ENCODE results near the gene CDKL1.

The CDKL1 gene

DNA sequence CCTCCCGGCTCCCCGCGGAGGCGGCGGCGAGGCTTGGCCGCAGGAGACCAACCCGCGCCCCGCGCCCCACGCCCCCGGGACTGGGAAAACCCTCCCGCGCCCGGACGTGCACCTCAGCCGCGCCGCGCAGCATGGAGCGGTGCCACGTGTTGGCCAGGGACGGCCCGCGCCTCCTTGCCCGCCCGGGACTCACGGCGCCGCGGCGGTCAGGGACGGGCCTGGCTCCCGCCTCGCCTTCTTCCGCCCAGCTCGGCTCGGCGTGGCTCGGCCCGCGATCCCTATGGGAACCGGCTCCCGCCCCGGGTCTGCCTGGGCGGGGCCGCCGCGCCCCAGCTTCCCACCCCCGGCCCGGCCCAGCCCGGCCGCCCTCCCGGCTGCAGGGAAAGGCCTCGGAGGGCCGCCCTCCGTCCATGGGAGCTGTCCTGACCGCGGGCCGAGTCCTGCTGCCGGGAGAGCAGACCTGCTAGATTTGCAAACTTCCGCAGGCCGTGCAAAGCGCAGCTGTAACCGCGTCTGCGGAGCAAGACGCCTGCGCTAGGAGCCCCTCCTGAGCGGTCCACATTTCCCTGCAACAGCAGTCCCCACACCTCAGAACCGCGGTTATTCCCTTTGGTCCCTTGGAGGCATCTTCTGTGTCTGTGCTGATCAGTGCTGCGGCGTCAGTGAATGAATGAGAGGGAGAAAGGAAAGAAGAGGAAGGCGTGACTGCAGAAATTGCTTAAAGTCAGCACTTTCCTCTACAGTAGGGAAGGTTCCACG lies at the start of gene CDKL1:
CDKL1 (minus strand) TSS at position 251 of the 759 bp plus-strand sequence. CDS start 1,013 bp downstream, outside the sequence.
- peak; percentile 85 for DNase-seq (ENCODE audit: low spot score)

DNA sequence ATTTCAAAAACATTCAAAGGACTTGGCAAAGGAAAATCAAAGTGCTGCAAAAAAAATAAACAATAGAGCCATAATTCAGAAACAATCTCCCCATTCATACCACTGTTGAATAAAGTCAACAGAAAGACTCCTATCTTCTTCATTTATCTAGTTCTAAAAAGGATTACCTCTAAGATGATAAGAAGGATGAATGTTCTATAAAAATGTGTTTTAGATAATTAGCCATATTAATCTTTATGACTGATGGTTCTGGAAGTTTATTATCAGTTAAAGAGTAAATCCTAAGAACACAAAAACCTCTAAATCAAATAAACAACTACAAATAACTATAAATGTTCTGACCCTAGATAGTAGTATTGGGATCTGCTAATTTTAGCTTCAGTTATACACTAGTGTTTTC lies 37.8 kb upstream of the CDKL1 start:
- DNase-seq (ENCODE audit: low spot score): no peak

DNA sequence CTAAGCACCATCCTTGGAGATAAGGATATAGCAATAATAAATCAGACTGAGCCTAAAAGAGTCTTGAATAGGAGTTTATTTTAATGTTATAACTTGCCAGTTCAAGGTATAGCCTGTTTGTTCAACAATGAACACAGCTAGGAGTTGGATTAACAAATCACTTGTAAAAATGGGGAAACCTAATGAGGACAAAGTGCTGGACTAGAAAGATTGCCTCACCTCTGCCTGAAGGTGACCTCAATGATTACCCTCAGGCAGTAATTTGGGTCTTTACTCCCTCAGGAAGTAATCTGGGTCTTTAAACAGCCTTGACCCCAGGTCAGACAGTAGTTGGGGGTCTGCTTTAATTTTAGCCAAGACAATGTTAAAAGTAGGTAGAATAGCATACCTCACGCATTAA lies 35.5 kb upstream of the CDKL1 start:
- no peak for DNase-seq (ENCODE audit: low spot score)

DNA sequence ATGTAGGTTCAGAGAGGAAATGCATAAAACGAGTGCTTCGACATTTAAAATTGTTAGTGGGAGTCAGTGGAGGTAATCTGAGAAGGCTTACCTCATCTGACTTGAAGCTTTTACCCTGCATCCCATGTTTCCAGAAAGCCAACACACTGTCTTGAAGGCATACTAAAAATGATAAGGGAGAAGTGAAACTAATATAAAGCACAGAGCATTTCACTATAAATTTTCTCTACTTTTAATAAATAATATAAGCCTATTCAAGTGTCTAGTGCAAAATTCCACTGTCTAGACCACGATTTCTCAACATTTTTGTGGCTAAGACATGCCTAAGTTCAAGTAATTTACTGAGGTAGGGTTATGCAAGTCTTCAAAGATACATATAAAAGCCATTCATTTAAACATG lies 29.1 kb upstream of the CDKL1 start:
- no peak for DNase-seq (ENCODE audit: low spot score)

DNA sequence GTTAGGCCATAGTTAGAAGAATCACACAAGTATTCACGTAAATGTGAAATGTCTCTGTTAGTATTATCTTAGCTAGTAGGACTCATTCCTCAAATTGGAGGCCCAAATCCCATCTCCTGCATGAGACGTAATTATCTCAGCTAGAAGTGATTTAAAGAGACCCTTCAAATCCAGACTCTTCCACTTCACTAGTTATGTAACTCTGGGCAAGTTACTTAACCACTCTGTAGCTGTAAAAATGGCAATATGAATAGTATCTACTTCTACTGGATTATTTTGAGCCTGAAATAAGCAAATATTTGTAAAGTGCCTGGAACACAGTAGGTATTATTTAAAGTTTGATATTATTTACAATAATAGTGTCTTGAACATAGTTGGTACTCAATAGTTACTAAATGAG lies 28.4 kb upstream of the CDKL1 start:
- DNase-seq (ENCODE audit: low spot score): no peak

DNA sequence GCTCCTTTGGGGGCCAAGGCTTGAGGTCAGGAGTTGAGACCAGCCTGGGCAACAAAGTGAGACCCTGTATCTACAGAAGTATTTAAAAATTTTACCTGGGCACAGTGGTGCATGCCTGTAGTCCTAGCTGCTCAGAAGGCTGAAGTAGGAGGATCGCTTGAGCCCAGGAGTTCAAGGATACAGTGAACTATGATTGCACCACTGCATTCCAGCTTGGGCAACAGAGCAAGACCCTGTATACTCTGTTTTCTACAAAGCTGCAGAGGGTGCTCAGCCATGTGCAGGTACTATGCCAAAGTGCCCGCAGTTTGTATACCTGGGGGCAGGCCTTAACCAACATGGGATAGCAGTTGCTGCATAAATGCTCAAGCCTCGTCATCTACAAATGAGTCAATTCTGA lies 26.8 kb upstream of the CDKL1 start:
- DNase-seq (ENCODE audit: low spot score): no peak

DNA sequence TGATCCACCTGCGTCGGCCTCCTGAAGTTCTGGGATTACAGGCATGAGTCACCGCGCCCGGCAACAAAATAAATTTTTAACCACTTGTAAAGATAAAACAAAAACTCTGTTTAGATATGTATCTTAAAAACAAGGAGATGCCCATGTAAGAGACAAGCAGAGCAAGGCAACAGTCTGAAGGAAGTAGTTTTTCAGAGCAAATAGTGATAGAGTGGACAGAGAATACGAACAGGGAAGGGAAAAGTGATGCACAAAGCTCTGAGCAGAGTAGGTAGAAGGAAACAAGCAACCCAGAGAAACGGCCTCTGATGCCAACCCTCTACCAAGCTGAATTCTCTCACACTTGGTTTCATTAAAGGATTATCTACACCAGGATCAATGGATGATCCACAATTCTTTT lies 24.8 kb upstream of the CDKL1 start:
- no peak for DNase-seq (ENCODE audit: low spot score)

DNA sequence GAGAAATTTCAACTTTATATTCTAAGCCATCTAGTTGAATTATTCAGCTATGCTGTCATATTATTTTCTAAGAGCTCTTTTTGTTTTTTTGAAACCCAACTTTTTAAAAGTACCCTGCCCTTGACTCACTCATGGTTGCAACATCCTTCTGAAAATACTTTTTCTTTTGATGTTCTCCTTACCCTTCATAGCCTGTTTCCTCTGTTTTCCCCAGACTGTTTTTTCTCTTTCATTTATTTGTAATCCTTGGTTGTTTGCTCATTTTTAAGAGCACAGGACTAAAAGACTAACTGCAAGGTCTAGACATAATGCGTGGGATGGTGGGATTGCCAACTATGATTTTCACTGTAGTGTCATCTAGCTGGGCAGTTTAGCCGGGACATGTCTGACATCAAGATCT lies 21.2 kb upstream of the CDKL1 start:
- DNase-seq (ENCODE audit: low spot score): no peak

DNA sequence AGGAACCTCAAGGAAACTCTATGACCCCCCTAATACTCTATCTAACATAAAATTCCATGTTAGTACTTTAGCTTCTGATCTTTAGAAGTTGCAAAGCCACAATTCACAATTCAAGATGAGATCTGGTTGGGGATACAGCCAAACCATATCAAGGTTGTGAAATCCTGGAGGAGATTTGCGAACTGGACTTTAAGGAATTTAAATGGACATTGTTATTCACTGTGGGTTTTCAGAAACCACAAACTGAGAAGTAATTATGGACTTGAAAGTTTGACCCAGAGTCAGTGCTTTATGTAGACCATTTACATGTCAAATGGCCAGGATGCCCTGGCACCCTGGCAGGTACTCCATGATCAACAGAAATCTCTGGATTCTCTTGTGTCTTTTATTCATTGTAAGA lies 14.2 kb upstream of the CDKL1 start:
- peak; percentile 20 for DNase-seq (ENCODE audit: low spot score)

DNA sequence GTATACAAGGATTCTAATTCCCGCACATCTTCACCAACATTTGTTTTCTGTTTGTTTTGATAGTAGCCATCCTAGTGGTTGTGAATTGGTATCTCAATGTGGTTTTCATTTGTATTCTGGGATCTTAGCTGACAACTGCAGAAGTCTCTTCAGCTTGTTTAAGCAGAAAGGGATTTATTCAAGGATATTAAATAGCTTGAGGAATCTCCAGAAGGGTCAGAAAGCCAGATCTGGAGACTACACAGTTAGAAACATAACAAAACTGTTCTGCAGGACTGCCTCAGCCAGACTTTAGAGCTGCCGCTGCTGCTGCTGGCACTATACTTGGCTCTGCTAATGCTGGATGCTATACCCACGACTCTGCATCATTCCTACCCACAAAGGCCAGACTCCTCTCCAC lies 13.4 kb upstream of the CDKL1 start:
- DNase-seq (ENCODE audit: low spot score): no peak

DNA sequence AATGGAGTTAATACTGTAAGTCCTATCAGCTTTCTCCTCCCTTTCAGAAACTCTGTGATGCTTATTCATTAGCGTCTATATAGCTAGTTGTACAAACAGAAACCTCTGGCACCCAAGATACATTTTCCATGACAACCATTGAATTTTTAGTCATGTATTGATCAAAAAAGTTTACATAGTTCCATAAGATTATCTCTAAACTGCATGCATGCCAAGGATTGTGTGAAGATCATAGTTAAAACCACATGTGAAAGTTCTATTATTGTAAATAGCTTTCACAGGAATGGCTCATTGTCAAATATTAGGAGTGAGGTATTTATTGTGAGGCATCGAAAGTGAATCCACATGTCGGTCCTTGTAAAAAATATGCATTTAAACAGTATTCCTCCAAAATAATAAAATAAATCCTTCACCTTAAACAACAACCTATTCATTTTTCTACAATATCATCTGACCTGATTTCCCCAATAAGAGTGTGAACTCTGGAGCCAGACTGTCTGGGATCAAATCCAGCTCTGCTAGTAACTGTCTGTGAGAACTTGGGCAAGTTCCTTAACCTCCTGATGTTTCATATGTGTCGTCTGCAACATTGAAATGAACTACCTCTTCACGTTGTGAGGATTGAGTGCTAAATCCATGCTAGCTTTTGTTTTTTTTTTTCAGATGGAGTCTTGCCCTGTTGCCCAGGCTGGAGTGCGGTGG lies 10.6 kb upstream of the CDKL1 start:
- DNase-seq (ENCODE audit: low spot score): no peak

DNA sequence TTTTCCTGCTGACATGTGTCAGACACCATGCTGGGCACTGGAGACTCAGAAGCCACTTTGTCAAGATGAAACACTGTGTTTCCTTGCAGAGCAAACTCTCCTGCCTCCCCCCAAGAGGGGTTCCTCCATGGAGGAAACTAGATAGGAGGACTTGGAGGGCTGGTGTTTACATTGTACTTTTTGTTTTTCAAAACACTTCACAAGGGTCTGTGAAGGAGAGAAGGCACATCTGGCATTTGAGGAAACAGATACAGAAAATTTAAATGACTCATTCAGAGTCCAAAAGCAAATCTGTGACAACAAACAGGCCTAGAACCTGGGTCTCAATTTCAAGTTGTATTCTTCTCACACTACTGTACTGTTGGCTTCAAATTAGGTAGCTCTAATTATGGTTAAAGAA lies 6.7 kb upstream of the CDKL1 start:
- peak; percentile 27 for DNase-seq (ENCODE audit: low spot score)

DNA sequence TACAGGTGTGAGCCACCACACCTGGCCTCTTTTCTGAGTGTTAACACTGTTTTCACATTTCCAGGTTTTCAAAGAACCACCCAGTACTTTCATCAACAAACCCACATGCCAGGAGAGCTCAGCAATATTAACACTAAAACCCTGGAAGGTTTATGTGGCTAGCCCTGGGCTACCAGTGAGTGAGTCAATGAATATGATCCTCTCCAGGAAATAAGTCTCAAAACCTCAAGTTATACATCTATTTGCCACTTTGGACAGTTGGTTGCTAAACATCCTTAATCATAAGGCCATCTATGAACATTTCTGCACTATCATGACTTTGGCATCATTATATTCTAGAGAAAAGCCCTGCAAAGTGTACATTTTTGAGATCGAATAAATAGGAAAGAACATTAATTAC lies 6.3 kb upstream of the CDKL1 start:
- no peak for DNase-seq (ENCODE audit: low spot score)

DNA sequence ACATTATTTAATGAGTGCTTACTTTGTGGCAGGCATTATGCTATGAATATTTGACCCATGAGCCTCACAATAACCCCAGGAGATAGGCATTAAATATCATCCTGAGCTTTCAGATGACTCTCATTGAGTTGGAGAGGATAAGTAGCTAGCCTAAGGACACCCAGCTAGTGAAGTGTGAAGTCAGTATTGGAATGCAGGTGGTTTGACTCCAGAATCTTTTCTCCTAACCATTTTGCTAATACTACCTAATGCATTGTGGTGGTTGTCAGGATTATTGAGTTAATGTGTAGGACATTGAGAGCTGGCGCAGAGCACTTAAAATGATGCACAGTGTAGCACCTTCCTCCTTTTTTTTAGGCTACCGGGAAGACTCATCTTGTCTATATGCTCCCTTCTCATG lies 3.8 kb upstream of the CDKL1 start:
- DNase-seq (ENCODE audit: low spot score): no peak

DNA sequence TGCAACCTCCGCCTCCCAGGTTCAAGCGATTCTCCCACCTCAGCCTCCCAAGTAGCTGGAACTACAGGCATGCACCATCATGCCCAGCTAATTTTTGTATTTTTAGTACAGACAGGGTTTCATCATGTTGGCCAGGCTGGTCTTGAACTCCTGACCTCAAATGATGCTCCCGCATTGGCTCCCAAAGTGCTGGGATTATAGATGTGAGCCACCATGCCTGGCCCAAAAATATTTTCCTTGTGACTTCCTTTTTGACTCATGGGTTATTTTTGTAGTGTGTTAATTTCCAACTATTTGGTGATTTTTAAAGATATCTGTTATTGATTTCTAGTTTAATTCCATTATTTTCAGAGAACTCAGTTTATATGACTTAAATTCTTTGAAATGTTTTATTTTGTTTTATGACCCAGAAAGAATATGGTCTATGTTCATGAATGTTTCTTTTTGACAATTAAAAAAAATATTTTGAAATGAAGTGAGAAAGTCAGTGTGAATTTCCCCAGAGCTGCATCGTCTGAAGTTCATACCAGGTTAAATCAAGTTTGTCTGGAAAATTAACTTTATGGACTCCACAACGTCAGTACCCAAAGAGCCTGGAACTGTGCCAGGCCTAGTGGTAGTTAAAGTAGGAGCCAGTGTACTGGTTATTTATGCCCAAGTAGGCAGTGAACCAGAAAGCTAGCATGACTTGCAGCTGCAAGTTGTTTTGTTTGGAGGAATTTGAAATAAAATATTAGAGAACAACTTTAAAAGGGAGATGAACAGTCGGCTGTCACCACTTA lies 2.8 kb upstream of the CDKL1 start:
- peak; percentile 39 for DNase-seq (ENCODE audit: low spot score)

DNA sequence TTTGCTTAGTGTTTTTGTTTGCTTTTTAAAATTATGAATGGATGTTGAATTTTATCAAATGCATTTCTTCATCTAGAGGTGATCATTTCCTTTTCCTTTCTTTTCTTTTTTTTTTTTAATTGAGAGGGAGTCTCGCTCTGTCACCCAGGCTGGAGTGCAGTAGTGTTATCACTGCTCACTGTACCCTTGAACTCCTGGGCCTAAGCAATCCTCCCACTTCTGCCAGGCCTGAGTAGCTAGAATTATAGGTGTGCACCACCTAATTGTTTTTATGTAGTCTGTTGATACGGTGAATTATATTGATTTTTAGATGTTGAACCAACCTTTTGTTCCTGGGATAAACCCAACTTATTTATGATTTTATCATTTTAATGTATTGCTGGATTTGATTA lies 1.5 kb upstream of the CDKL1 start:
- DNase-seq (ENCODE audit: low spot score): no peak

DNA sequence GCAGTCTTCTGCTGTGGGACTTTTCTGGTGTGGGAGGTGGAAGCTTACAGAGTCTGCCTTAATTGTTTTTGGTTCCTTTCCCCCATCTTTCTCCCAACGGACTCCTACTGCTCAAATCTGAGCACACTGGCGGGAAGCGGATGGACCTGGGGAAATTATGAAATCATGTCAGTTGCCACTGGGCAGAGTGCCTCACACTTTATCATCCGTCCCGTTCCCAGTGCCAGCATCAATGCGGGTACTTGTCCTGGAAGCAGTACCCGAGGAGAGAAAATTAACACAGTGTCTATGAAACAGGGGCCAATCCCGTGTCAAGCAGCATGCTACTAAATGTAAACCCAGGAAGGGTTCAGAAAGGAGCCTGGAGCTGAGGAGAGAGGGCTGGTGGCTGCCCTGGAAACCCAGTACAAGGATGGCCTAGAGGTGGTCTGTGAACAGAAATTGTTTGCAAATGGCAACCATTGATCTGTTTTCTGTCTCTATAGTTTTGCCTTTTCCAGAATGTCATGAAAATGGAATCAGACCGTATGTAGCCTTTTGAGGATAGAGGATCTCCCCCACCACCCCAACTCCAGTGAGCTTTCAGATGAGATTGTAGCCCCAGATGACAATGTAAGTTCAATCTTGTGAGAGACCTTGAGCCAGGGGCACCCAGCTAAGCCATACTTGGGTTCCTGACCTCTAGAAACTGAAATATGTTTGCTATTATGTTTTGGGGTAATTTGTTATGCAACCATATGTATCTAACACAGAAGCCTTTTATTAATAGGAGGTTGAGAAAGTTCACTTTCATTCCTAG lies 908 bp upstream of the CDKL1 start:
- peak; percentile 7 for DNase-seq (ENCODE audit: low spot score)

DNA sequence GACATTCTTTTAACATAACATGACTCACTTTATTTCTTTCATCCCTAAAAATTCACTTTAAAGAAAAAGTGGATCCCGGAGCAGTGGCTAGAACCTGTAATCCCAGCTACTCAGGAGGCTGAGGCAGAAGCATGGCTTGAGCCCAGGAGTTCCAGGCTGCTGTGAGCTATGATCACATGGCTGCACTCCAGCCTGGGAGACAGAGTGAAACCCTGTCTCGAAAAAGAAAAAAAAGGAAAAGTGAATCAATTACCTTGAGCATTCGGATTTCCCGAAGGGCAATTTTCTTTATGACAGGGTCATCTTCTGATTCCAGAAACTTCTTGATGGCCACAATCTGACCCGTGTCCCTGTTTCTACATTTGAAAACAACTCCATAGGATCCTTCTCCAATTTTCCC lies 1.2 kb downstream of the CDKL1 start:
- DNase-seq (ENCODE audit: low spot score): no peak

DNA sequence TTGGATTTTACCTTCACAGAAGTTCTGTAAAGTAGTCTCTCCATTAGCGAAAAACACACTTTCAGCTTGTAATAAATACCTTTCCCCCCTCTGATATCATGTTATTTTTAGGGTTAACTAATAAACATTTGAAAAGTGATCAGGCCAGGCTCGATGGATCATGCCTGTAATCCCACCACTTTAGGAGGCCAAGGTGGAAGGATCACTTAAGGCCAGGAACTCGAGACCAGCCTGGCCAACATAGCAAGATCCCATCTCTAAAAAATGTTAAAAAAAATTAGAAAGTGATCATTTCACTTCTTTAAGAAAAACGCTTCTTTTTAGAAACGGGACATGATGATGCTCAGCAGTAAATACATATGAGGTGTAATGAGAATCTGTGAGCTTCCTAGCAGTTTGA lies 2.0 kb downstream of the CDKL1 start:
- DNase-seq (ENCODE audit: low spot score): no peak

DNA sequence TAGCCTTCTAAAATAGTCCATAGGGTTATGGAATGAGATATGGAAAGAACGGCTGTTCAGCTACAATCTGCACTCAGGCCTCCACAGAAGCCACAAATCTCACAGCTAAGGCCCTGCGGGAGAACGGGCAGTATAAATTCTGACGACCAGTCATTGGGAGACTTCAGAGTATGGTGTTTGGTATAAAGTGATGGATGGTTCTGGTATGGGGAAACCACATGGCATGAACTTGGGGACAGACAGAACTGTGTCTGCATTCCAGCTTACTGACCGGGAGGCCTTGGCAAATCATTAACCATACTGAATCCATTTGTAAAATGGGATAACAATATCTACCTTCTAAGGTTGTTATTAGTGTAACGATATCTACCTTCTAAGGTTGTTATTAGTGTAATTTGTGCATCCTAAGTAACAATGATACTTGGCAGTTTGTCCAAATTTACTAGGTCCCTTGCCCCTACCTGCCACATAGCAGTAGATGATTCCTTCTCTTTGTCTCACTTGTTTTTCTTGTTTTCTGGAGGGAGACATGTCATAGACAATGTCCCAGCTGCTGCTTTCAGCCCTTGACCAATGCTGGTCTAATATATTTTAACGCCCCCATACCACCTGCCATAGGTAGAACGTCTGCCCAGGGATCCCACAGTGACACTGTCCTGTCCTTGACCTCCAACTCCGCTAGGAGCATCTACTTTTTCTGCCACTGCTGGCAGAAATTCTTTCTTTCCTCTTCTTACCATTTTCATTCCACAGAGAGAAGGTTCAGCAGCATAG lies 6.8 kb downstream of the CDKL1 start:
- DNase-seq (ENCODE audit: low spot score): no peak

DNA sequence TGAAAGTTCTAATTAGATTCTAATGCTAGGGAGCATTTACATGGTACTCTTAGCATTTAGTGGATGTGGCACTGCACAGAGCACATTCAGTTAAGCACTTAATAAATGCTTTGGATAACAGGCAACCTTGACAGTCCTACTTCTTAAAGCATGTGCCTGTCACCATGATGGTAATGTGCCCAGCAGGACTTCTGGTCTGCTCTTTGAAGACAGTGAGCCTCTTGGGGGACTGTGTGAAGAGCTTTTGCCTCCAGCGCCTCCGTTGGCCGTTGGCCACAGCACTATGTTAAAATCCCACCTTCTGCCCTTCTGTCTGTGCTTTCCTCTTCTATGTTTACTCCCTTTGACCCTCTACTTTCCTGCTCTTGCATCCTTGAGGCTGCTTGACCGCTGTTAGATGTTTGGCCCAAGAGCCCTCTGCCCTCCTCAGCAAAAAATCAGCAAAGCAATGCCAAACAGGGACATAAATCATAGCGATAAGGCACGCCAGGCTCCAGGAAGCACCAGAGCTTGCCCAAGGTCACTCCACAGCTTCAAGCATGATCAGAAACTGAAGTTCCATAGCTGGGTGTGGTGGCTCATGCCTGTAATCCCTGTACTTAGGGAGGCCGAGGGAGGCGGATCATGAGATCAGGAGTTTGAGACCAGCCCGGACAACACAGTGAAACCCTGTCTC lies 8.3 kb downstream of the CDKL1 start:
- DNase-seq (ENCODE audit: low spot score): no peak
